ENCODE measurements around the gene MTARC2. TPM values are rescaled to one million over a fixed set of nuclear protein-coding genes. Genes with fewer than 3 reads are reported as not detected.

Gene MTARC2
- total and polyA plus RNA-seq, 8 donors, result 41.2 to 84.3 (median 80.9) TPM

DNA sequence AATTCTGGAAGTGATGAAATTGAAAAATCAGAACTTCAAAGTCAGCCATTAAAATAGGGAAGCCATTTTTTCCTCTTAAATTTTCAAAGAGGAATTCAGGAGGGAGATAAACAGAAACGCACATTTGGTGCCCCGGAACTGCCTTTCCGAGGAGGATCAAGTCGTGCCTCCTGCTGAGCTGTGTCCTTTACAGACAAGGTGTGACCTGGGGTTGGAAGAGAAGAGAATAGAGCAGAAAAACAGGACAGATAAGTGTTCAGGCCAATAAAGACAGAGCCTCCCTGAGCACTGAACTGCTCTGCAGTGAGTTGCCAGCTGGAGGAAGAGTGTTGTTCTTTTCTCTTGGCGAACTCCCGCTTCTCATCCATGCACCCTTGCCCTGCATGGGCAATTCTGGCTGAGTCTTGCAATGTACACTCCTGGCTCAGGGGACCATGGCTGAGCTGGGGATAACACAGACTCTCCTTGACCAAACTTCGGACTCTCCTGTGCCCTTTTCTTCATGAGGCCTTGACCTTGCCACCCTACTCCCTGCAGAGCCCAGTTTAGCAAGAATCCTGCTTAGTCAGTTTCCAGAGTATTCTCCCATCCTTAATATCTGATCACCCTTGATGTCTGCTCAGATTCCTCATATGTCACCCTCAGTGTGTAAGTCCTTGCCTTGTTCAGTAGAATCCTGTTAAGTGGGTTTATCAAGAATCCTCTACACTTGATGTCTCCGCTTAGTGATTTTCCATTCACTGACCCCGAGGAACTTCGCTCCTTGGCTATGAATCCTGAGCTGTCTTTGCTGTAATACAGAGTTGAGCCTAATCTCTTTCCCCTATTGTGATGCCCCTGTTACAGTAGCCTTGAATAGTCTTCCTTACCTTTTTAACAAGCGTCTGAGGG lies 37.3 kb downstream of the MTARC2 start:
- H3K9me3 ChIP-seq, result no peaks in the 10 kb centered on the region
- ATAC-seq, result no peak
- H3K4me1 ChIP-seq, result peaks cover 5 to 49% of the 10 kb centered on the region in 2 donors
- no peak overlapping the region for H3K4me3 ChIP-seq
- intact Hi-C loops (cut with DNase I), result no loop called here
- H3K27ac ChIP-seq, result peak overlapping the region in 1 of 2 donors; percentile 86
- TF ChIP-seq, protein P1, sequence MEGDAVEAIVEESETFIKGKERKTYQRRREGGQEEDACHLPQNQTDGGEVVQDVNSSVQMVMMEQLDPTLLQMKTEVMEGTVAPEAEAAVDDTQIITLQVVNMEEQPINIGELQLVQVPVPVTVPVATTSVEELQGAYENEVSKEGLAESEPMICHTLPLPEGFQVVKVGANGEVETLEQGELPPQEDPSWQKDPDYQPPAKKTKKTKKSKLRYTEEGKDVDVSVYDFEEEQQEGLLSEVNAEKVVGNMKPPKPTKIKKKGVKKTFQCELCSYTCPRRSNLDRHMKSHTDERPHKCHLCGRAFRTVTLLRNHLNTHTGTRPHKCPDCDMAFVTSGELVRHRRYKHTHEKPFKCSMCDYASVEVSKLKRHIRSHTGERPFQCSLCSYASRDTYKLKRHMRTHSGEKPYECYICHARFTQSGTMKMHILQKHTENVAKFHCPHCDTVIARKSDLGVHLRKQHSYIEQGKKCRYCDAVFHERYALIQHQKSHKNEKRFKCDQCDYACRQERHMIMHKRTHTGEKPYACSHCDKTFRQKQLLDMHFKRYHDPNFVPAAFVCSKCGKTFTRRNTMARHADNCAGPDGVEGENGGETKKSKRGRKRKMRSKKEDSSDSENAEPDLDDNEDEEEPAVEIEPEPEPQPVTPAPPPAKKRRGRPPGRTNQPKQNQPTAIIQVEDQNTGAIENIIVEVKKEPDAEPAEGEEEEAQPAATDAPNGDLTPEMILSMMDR (IDR thresholded peaks at IDR 0.05), result no peak
- H3K36me3 ChIP-seq, result peaks cover 0 to 11% of the 10 kb centered on the region in 2 donors
- peaks cover 0 to 12% of the 10 kb centered on the region in 2 donors for H3K27me3 ChIP-seq
- no peak for DNase-seq

- Histone ChIP-seq H3K27ac (peak overlapping the region; percentile 29 to 86), H3K36me3 (peaks cover 0 to 10% of the 10 kb centered on the region in 2 donors), H3K9me3 (no peaks in the 10 kb centered on the region), H3K4me3 (peak overlapping the region; percentile 42 to 56), H3K27me3 (peaks cover 0 to 12% of the 10 kb centered on the region in 2 donors), H3K4me1 (peaks cover 5 to 55% of the 10 kb centered on the region in 2 donors)
- ATAC-seq, result peak; percentile 24
- no peak for DNase-seq
- TF ChIP-seq, protein P1 (IDR thresholded peaks at IDR 0.05), result no peak
- intact Hi-C loops (cut with DNase I), result no loop called here
These were observed 37.9 kb downstream of the MTARC2 start for GRCh38 chr1:220786057-220786336.

DNA sequence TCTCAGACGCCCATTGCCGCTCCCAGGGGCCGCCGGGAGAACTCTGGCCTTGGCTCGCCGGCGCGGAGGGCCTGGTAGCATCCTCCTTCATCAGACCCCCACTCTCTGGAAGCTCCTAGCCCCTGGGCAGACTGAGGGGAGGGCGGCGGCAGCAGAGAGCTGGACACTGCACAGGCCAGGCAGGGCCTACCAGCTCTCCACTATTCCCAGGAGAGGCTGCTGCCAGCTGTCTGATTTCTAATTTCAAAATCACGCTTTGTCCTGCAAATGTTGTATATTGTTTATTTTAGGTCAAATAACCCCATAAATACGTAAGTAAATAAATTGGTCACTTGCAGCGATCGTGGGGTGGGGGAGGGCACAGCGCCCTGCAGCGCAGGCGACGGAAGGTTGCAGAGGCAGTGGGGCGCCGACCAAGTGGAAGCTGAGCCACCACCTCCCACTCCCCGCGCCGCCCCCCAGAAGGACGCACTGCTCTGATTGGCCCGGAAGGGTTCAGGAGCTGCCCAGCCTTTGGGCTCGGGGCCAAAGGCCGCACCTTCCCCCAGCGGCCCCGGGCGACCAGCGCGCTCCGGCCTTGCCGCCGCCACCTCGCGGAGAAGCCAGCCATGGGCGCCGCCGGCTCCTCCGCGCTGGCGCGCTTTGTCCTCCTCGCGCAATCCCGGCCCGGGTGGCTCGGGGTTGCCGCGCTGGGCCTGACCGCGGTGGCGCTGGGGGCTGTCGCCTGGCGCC lies 38.4 kb downstream of the MTARC2 start, which contains the start of gene MTARC1:
MTARC1 (plus strand) TSS at position 577 of the 732 bp plus-strand sequence; CDS start at position 609, 32 bp downstream.
- Histone ChIP-seq H3K27ac (peak within 1 kb of the TSS; percentile 71 to 86), H3K36me3 (peaks cover 0 to 10% of the 10 kb centered on the region in 2 donors), H3K4me3 (peak within 1 kb of the TSS; percentile 42 to 56), H3K9me3 (no peaks in the 10 kb centered on the region), H3K27me3 (peaks cover 0 to 12% of the 10 kb centered on the region in 2 donors), H3K4me1 (peaks cover 5 to 60% of the 10 kb centered on the region in 2 donors)
- ATAC-seq (peak; percentile 82), DNase-seq (peak; percentile 53 to 94 (median 80))
- TF ChIP-seq, protein P1 (IDR thresholded peaks at IDR 0.05), result no peak
- intact Hi-C loops (cut with DNase I), result no loop called here

GRCh38 chr1:220787069-220787619 lies 39.0 kb downstream of the MTARC2 start:
- Histone ChIP-seq H3K27me3 (peaks cover 0 to 12% of the 10 kb centered on the region in 2 donors), H3K4me1 (peaks cover 5 to 66% of the 10 kb centered on the region in 2 donors), H3K27ac (peak overlapping the region; percentile 71 to 86), H3K4me3 (peak overlapping the region; percentile 42 to 56), H3K36me3 (peaks cover 0 to 5% of the 10 kb centered on the region in 2 donors), H3K9me3 (no peaks in the 10 kb centered on the region)
- ATAC-seq (peak; percentile 79), DNase-seq (peak in 3 of 4 donors; percentile 68 to 87 (median 70))
- TF ChIP-seq, protein P1 (IDR thresholded peaks at IDR 0.05), result no peak
- intact Hi-C loops (cut with DNase I), result no loop called here
